Right atrium auricular region (tissue), 2 donors: Measurements from ENCODE around the gene RAD51B. TPM values are rescaled to one million over a fixed set of nuclear protein-coding genes. Genes with fewer than 3 reads are reported as not detected.

Source experiments
- DNase-seq: peaks from one replicate; pipeline ENCODE4 v3.0.0-alpha.2; 2019; ENCODE audit warnings: low spot score
- H3K27ac ChIP-seq, 2 donors: fragments of 200-600 bp; sonication (generic); 1 replicate in 1 of 2; 2 replicates in 1 of 2; pipeline ENCODE4 v1.5.1; 2016 to 2019
- H3K27me3 ChIP-seq, 2 donors: fragments of 200-600 bp; sonication (generic); one replicate each; pipeline versions ENCODE4 v1.5.1 to v1.6.0; 2017 to 2019
- H3K36me3 ChIP-seq: fragments of 200-600 bp; sonication (generic); one replicate; pipeline ENCODE4 v1.5.1; 2016
- H3K4me1 ChIP-seq, 2 donors: fragments of 200-600 bp; sonication (generic); one replicate each; pipeline versions ENCODE4 v1.5.1 to v1.6.0; 2017 to 2019
- H3K4me3 ChIP-seq, 2 donors: fragments of 200-600 bp; sonication (generic); 1 replicate in 1 of 2; 2 replicates in 1 of 2; pipeline ENCODE4 v1.5.1; 2017 to 2019; ENCODE audit warnings: mild to moderate bottlenecking in 1 of 2, moderate library complexity in 1 of 2
- H3K9me3 ChIP-seq, 2 donors: fragments of 200-600 bp; sonication (generic); one replicate each; pipeline ENCODE4 v1.5.1; 2019
- total RNA-seq, 2 donors: library from RNA; depleted of rRNA; stranded (reverse); fragments of >200 nt; gene quantifications; one replicate each; pipeline ENCODE4 v1.1.0, GENCODE V29; 2016
- TF ChIP-seq, protein P1 (sequence below), 2 donors: fragments of 200-600 bp; sonication (generic); IDR thresholded peaks; one replicate each; pipeline ENCODE4 v1.5.1; 2019; ENCODE audit warnings: antibody characterized with exemption in 2 of 2

The RAD51B gene
- total RNA-seq, 2 donors from 2014 or later = 1.2 to 1.5 TPM

GRCh38 chr14:68532496-68532895, 712.9 kb downstream of the RAD51B start:
- peaks cover 0 to 7% of the 10 kb centered on the region in 2 donors for H3K4me1 ChIP-seq
- H3K36me3 ChIP-seq = no peaks in the 10 kb centered on the region
- no peak overlapping the region for H3K27ac ChIP-seq
- H3K27me3 ChIP-seq = no peaks in the 10 kb centered on the region
- DNase-seq = no peak
- no peak overlapping the region for H3K4me3 ChIP-seq
- peaks cover 0 to 33% of the 10 kb centered on the region in 2 donors for H3K9me3 ChIP-seq
- TF ChIP-seq, protein P1, sequence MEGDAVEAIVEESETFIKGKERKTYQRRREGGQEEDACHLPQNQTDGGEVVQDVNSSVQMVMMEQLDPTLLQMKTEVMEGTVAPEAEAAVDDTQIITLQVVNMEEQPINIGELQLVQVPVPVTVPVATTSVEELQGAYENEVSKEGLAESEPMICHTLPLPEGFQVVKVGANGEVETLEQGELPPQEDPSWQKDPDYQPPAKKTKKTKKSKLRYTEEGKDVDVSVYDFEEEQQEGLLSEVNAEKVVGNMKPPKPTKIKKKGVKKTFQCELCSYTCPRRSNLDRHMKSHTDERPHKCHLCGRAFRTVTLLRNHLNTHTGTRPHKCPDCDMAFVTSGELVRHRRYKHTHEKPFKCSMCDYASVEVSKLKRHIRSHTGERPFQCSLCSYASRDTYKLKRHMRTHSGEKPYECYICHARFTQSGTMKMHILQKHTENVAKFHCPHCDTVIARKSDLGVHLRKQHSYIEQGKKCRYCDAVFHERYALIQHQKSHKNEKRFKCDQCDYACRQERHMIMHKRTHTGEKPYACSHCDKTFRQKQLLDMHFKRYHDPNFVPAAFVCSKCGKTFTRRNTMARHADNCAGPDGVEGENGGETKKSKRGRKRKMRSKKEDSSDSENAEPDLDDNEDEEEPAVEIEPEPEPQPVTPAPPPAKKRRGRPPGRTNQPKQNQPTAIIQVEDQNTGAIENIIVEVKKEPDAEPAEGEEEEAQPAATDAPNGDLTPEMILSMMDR (IDR thresholded peaks at IDR 0.05) = no peak

DNA sequence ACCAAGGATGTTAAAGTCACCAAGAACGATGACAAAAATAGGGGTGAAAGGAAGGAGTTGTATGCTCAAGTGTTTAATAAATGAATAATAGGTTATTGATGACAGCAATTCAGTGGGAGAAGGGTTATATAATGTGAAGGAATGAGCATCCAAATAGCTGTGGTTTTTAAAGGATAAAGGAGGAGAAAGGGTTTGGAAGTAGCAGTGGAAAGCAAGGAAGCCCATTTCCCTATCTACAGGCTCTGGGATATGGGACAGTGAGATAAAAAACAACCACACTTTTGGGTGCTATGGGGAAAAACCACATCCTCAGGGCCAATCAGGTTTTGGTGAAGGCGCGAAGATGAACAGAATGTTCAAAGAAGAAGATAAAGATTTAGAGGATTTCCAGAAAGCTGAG, 714.7 kb downstream of the RAD51B start:
- H3K27ac ChIP-seq = no peak overlapping the region
- peaks cover 0 to 31% of the 10 kb centered on the region in 2 donors for H3K9me3 ChIP-seq
- no peak overlapping the region for H3K4me3 ChIP-seq
- H3K27me3 ChIP-seq = no peaks in the 10 kb centered on the region
- TF ChIP-seq, protein P1 (IDR thresholded peaks at IDR 0.05) = no peak
- H3K4me1 ChIP-seq = peaks cover 0 to 5% of the 10 kb centered on the region in 2 donors
- H3K36me3 ChIP-seq = no peaks in the 10 kb centered on the region
- DNase-seq = no peak

DNA sequence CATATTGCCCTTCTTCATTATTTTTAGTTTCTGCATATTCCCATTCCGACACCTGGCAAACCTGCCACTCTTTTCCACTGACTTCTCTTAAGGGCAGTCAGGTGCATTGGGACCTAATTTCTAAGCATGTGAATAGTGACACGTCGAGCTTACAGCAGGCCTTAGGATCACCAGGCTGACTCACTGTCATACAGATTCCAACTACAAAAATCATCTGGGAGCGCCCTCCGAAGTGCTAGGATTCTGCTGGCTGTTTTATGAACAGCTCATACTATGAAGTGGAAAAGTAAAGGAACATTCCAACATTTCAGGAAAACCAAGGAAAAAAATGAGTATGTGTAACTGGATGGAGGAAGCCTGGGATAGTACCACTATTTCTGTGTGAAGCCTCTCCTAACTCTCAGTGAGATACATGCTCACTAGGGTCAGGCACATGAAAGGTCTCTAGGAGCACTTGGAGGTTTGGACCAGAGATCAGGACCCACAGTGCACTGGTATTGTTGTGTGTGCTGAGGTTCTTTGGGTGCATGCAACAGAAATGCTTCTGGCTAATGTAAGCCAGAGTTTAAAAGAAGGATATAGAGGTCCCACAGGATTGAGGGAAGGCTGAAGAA, 715.9 kb downstream of the RAD51B start:
- Histone ChIP-seq H3K9me3 (peaks cover 0 to 18% of the 10 kb centered on the region in 2 donors), H3K4me3 (no peak overlapping the region), H3K27ac (no peak overlapping the region), H3K4me1 (peaks cover 0 to 14% of the 10 kb centered on the region in 2 donors), H3K36me3 (no peaks in the 10 kb centered on the region), H3K27me3 (no peaks in the 10 kb centered on the region)
- DNase-seq = no peak
- TF ChIP-seq, protein P1 (IDR thresholded peaks at IDR 0.05) = no peak

DNA sequence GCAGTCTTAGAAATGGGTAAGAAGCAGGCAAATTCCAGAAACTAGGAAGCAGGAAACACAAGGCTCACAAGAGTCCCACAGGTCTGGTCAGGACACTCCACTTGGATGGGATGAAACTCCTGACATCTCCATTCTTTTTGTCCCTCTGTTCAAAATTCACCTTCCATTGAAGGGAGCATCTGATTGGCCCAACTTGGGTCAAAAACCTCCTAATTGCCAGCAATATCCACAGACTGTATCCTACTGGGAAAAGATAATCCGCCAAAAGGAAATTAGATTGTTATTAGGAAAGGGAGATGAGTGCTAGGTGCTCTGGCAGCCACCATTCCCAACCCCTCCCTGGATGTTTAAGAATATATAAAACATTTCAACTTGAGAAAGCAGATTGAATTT, 716.4 kb downstream of the RAD51B start:
- TF ChIP-seq, protein P1 (IDR thresholded peaks at IDR 0.05) = no peak

DNA sequence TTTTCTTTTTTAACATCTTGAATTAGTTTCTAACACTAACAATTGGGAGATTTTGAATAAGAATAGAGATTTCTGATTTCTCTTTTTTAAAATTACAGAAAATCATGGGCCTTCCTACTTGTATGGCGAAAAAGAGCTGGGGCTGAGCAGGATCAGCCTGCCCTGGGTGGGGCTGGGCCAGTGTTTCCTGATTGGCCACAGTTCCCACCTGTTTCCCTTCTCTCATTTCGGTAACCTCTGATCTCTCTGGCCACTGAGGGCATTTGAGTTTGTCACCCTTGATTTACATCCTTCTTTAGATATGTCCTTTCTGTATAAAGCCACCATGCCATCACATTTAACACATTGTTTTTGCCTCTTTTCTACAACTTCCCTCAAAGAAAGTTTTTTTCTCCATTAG, 719.1 kb downstream of the RAD51B start:
- Histone ChIP-seq H3K36me3 (no peaks in the 10 kb centered on the region), H3K4me1 (peaks cover 0 to 15% of the 10 kb centered on the region in 2 donors), H3K9me3 (no peaks in the 10 kb centered on the region), H3K4me3 (no peak overlapping the region), H3K27me3 (no peaks in the 10 kb centered on the region), H3K27ac (no peak overlapping the region)
- no peak for DNase-seq
- TF ChIP-seq, protein P1 (IDR thresholded peaks at IDR 0.05) = no peak

More for the DNA sequence above, 716.4 kb downstream of the RAD51B start:
- no peaks in the 10 kb centered on the region for H3K36me3 ChIP-seq
- no peak overlapping the region for H3K4me3 ChIP-seq
- no peak for DNase-seq
- peaks cover 0 to 15% of the 10 kb centered on the region in 2 donors for H3K4me1 ChIP-seq
- no peaks in the 10 kb centered on the region for H3K27me3 ChIP-seq
- H3K27ac ChIP-seq = no peak overlapping the region
- peaks cover 0 to 13% of the 10 kb centered on the region in 2 donors for H3K9me3 ChIP-seq
